K562 (cell line): Measurements from ENCODE around the gene TBX6. TPM values are rescaled to one million over a fixed set of nuclear protein-coding genes. Genes with fewer than 3 reads are reported as not detected.

ENCODE experiments used
- CCNT2 ChIP-seq: IDR thresholded peaks from 2 replicates; pipeline ENCODE4 v1.6.1; 2011; ENCODE audit warnings: borderline replicate concordance, low read depth, mild to moderate bottlenecking, moderate library complexity, mixed read lengths, low read length; ENCODE audit not compliant: insufficient read length; ENCODE audit errors: extremely low read depth
- CEBPB ChIP-seq: fragments of 450-650 bp; IDR thresholded peaks from 2 replicates; pipeline ENCODE4 v1.6.1; 2016; ENCODE audit warnings: missing genetic modification characterization, missing compliant biosample characterization
- ERF ChIP-seq: fragments of 450-650 bp; formaldehyde crosslinking; IDR thresholded peaks from 2 replicates; pipeline ENCODE4 v1.4.0; 2020; ENCODE audit warnings: mild to moderate bottlenecking, mixed read lengths
- MAFK ChIP-seq: IDR thresholded peaks from 2 replicates; pipeline ENCODE4 v1.6.1; 2011; ENCODE audit warnings: low read length, improper control_type of control experiment
- NRF1 ChIP-seq, 2 experiments: fragments of 450-650 bp; IDR thresholded peaks in 1 of 2; conservative IDR thresholded peaks in 1 of 2; 2 replicates each; pipeline ENCODE4 v1.6.1; 2014; ENCODE audit warnings: mild to moderate bottlenecking in 2 of 2
- PML ChIP-seq: IDR thresholded peaks from 2 replicates; pipeline ENCODE4 v1.6.1; 2012; ENCODE audit warnings: low read length, inconsistent platforms
- PRPF4 ChIP-seq: fragments of 200-400 bp; formaldehyde crosslinking; IDR thresholded peaks from one replicate; pipeline ENCODE4 v1.6.1; 2017; ENCODE audit warnings: low read length, low read depth, mild to moderate bottlenecking; ENCODE audit not compliant: insufficient read depth, poor library complexity, severe bottlenecking
- RBFOX2 ChIP-seq: fragments of 200-400 bp; formaldehyde crosslinking; IDR thresholded peaks from 2 replicates; pipeline ENCODE4 v1.6.1; 2017; ENCODE audit warnings: low read depth, mild to moderate bottlenecking, low read length, moderate library complexity
- RBM15 ChIP-seq: fragments of 200-400 bp; formaldehyde crosslinking; IDR thresholded peaks from 2 replicates; pipeline ENCODE4 v1.6.1; 2018; ENCODE audit warnings: mild to moderate bottlenecking, low read length, moderate library complexity; ENCODE audit not compliant: insufficient read depth
- SRSF9 ChIP-seq: fragments of 200-400 bp; formaldehyde crosslinking; IDR thresholded peaks from 2 replicates; pipeline ENCODE4 v1.6.1; 2017; ENCODE audit warnings: low read depth, low read length, borderline replicate concordance
- WHSC1 ChIP-seq: IDR thresholded peaks from one replicate; pipeline ENCODE4 v1.6.1; 2012; ENCODE audit warnings: low read length, control low read depth, inconsistent platforms
- ZBTB17 ChIP-seq: fragments of 450-650 bp; formaldehyde crosslinking; IDR thresholded peaks from 2 replicates; pipeline ENCODE4 v1.4.0; 2020; ENCODE audit warnings: mild to moderate bottlenecking
- ZNF318 ChIP-seq, 2 experiments: fragments of 450-650 bp; IDR thresholded peaks; 2 replicates each; pipeline ENCODE4 v1.6.1; 2016; ENCODE audit warnings: mild to moderate bottlenecking in 2 of 2, borderline replicate concordance in 1 of 2, low read depth in 1 of 2, moderate library complexity in 1 of 2
- ZNF561 ChIP-seq: fragments of 450-650 bp; formaldehyde crosslinking; conservative IDR thresholded peaks from 2 replicates; pipeline ENCODE4 v1.4.0; 2020; ENCODE audit warnings: mild to moderate bottlenecking, moderate library complexity
- ZNF75A ChIP-seq: fragments of 450-650 bp; formaldehyde crosslinking; IDR thresholded peaks from 2 replicates; pipeline ENCODE4 v1.4.0; 2020; ENCODE audit warnings: mild to moderate bottlenecking
- polyA plus RNA-seq, 8 experiments: library from polyadenylated mRNA; depleted of rRNA in 4 of 8; stranded (reverse) in 5 of 8; unstranded in 3 of 8; fragments of >200 nt; fragmentation: Nextera tagmentation in 2 of 8; fragmentation: Illumina TruSeq in 1 of 8; extraction: Ambion mirVana in 2 of 8; extraction: Trizol in 1 of 8; gene quantifications; 2 replicates each; pipeline versions ENCODE4 v1.2.1 to v1.2.3, GENCODE V29; 2011 to 2014; ENCODE audit warnings: inconsistent platforms in 1 of 8, missing spikeins in 1 of 8
- total RNA-seq, 7 experiments: library from RNA; depleted of rRNA in 6 of 7; stranded (reverse); fragments of >200 nt in 6 of 7; fragmentation: Illumina TruSeq in 2 of 7; extraction: Trizol in 2 of 7; gene quantifications; 2 replicates each; pipeline versions ENCODE4 v1.2.1 to v1.2.3, GENCODE V29; 2011 to 2021; ENCODE audit warnings: low replicate concordance in 1 of 7
- TF ChIP-seq, protein P1 (sequence below): fragments of 250-450 bp; sonication (Bioruptor Pico); IDR thresholded peaks from 2 replicates; pipeline ENCODE4 v1.4.0; 2020; ENCODE audit warnings: mild to moderate bottlenecking, moderate library complexity, borderline replicate concordance

TBX6 gene
- total and polyA plus RNA-seq, 9 of the 15 experiments (the other 6 are each of a cell fraction or from before 2014, with no cell fraction given), result 0.07 to 0.58 (median 0.11) TPM; not detected in 2

GRCh38 chr16:30065102-30065942 lies 26.4 kb downstream of the TBX6 start, which contains the start of gene ALDOA (continued):
- TF ChIP-seq MAFK (peak; percentile 86), ZNF75A (CRISPR knock-in tag) (no peak), PML (peak; percentile 83), CEBPB (tag) (no peak), CCNT2 (peak; percentile 63), RBM15 (no peak), ZBTB17 (CRISPR knock-in tag) (peak; percentile 83; the same call in 1 of the 2 replicates), ZNF561 (CRISPR knock-in tag) (no peak), PRPF4 (peak; percentile 78), SRSF9 (no peak), NRF1 (conservative IDR thresholded peaks at IDR 0.05 in 1 of 2, IDR thresholded peaks at IDR 0.05 in 1 of 2) (peak; percentile 97 to 98), ERF (CRISPR knock-in tag) (peak; percentile 97), ZNF318 (IDR thresholded peaks at IDR 0.05; ENCODE audit: borderline replicate concordance in 1 of 2, low read depth in 1 of 2) (no peak), WHSC1 (no peak), RBFOX2 (peak; percentile 97)
- TF ChIP-seq, protein P1, sequence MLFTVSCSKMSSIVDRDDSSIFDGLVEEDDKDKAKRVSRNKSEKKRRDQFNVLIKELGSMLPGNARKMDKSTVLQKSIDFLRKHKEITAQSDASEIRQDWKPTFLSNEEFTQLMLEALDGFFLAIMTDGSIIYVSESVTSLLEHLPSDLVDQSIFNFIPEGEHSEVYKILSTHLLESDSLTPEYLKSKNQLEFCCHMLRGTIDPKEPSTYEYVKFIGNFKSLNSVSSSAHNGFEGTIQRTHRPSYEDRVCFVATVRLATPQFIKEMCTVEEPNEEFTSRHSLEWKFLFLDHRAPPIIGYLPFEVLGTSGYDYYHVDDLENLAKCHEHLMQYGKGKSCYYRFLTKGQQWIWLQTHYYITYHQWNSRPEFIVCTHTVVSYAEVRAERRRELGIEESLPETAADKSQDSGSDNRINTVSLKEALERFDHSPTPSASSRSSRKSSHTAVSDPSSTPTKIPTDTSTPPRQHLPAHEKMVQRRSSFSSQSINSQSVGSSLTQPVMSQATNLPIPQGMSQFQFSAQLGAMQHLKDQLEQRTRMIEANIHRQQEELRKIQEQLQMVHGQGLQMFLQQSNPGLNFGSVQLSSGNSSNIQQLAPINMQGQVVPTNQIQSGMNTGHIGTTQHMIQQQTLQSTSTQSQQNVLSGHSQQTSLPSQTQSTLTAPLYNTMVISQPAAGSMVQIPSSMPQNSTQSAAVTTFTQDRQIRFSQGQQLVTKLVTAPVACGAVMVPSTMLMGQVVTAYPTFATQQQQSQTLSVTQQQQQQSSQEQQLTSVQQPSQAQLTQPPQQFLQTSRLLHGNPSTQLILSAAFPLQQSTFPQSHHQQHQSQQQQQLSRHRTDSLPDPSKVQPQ (CRISPR knock-in tag), result no peak
